ENCODE results near the gene ASCC1. TPM values are rescaled to one million over a fixed set of nuclear protein-coding genes. Genes with fewer than 3 reads are reported as not detected.

Gene ASCC1
- total and polyA plus RNA-seq, 8 donors, result 5.4 to 26.0 (median 16.0) TPM

DNA sequence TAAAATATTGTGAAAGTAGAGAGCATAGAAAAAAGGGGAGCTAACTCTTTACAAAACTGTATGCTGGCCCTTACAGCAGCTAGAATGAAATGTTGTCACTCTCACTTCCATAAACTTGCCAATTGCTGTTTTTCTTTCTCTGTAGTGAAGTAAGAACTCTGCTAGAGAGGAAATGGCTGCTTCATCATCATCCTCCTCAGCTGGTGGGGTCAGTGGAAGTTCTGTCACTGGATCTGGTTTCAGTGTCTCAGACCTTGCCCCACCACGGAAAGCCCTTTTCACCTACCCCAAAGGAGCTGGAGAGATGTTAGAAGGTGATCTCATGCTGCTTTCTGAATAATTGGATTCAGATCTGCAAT lies 7.6 kb upstream of the ASCC1 start:
- Histone ChIP-seq H3K36me3 (peaks cover 0 to 16% (median 0%) of the 10 kb centered on the region in 3 donors), H3K27ac (peak overlapping the region; percentile 25 to 93 (median 44)), H3K27me3 (no peaks in the 10 kb centered on the region), H3K9me3 (no peaks in the 10 kb centered on the region), H3K4me1 (peaks cover 44 to 69% (median 57%) of the 10 kb centered on the region in 3 donors), H3K4me3 (no peak overlapping the region)
- ATAC-seq (peak; percentile 5 to 32 (median 21)), DNase-seq (no peak), FAIRE-seq (no peak)
- WGBS, 2 donors, result 63 to 77% methylated on average over 1 of the region's 1 CpG
- intact Hi-C loops (cut with DNase I), result loop anchor here in 1 of 3 donors (10.0 kb wide), 1 partner anchor 101 kb away; no protein-coding TSS in a partner anchor
- no peak for TF ChIP-seq CTCF (IDR thresholded peaks at IDR 0.05)

DNA sequence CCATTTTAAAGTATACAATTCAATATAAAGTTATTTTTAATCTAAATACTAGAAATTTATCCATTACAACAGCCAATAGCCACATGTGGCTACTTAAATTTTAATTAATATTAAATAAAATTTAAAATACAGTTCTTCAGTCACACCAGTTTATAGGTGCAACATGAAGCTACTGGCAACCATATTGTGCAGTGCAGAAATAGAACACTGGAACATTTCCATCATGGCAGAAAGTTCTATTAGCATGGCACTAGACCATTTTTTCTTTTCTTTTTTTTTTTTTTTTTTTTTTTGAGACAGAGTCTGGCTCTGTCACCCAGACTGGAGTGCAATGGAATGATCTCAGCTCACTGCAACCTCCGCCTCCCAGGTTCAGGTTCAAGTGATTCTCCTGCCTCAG lies 5.2 kb upstream of the ASCC1 start:
- Histone ChIP-seq H3K4me1 (peaks cover 33 to 58% (median 46%) of the 10 kb centered on the region in 3 donors), H3K36me3 (peaks cover 0 to 16% (median 0%) of the 10 kb centered on the region in 3 donors), H3K27me3 (no peaks in the 10 kb centered on the region), H3K4me3 (no peak overlapping the region), H3K9me3 (no peaks in the 10 kb centered on the region), H3K27ac (no peak overlapping the region)
- ATAC-seq (no peak), FAIRE-seq (no peak), DNase-seq (no peak)
- intact Hi-C loops (cut with DNase I), result loop anchor here in 1 of 3 donors (10.0 kb wide), 1 partner anchor 104 kb away; no protein-coding TSS in a partner anchor
- no peak for TF ChIP-seq CTCF (IDR thresholded peaks at IDR 0.05)
- 61 to 88% methylated on average over 1 of the region's 1 CpG for WGBS, 2 donors

- DNase-seq, result no peak
- 80 to 83% methylated on average over 8 of the region's 8 CpGs for WGBS, 2 donors
Measured at GRCh38 chr10:72220637-72221036, 4.6 kb upstream of the ASCC1 start.

DNA sequence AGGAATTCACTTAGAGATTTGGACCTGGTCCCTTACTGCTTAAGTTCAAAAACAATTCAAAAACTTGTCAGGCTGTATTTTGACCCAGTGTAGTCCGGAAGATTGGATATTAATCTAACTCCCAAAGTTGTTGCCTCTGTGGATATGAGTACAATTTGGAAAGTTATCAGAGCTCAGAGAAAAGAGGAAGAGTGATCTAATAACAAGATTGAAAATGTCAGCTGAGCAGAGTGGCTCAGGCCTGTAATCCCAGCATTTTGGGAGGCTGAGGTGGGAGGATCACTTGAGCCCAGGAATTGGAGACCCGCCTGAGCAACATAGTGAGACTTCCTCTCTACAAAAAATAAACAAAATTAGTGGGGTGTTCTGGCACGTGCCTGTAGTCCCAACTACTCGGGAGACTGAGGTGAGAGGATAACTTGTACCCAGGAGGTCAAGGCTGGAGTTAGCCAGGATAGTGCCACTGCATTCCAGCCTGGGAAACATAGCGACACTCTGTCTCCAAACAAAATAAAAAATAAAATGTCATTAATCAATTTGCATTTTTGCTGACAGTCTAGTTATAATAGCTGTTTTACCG lies 3.2 kb upstream of the ASCC1 start:
- intact Hi-C loops (cut with DNase I), result loop anchor here in 1 of 3 donors (10.0 kb wide), 1 partner anchor 85 kb away; no protein-coding TSS in a partner anchor
- Histone ChIP-seq H3K27ac (peak overlapping the region in 3 of 4 donors; percentile 3 to 100 (median 98)), H3K9me3 (no peaks in the 10 kb centered on the region), H3K4me3 (peak overlapping the region in 1 of 4 donors; percentile 73), H3K27me3 (no peaks in the 10 kb centered on the region), H3K4me1 (peaks cover 32 to 53% (median 36%) of the 10 kb centered on the region in 3 donors), H3K36me3 (peaks cover 0 to 16% (median 0%) of the 10 kb centered on the region in 3 donors)
- WGBS, 2 donors, result 38 to 46% methylated on average over 6 of the region's 6 CpGs
- ATAC-seq, result no peak
- DNase-seq, result no peak
- TF ChIP-seq CTCF (IDR thresholded peaks at IDR 0.05), result no peak
- no peak for FAIRE-seq

More at GRCh38 chr10:72220637-72221036, 4.6 kb upstream of the ASCC1 start:
- peaks cover 33 to 52% (median 42%) of the 10 kb centered on the region in 3 donors for H3K4me1 ChIP-seq
- H3K9me3 ChIP-seq, result no peaks in the 10 kb centered on the region
- FAIRE-seq, result no peak
- no peak for TF ChIP-seq CTCF (IDR thresholded peaks at IDR 0.05)
- intact Hi-C loops (cut with DNase I), result loop anchor here in 1 of 3 donors (10.0 kb wide), 1 partner anchor 104 kb away; no protein-coding TSS in a partner anchor
- peaks cover 0 to 16% (median 0%) of the 10 kb centered on the region in 3 donors for H3K36me3 ChIP-seq
- no peak overlapping the region for H3K4me3 ChIP-seq
- H3K27ac ChIP-seq, result no peak overlapping the region
- ATAC-seq, result no peak
- no peaks in the 10 kb centered on the region for H3K27me3 ChIP-seq

GRCh38 chr10:72218726-72219125 lies 2.6 kb upstream of the ASCC1 start:
- Histone ChIP-seq H3K9me3 (no peaks in the 10 kb centered on the region), H3K36me3 (peaks cover 0 to 16% (median 0%) of the 10 kb centered on the region in 3 donors), H3K27me3 (no peaks in the 10 kb centered on the region), H3K27ac (peak overlapping the region in 3 of 4 donors; percentile 3 to 100 (median 98)), H3K4me1 (peaks cover 26 to 47% (median 30%) of the 10 kb centered on the region in 3 donors), H3K4me3 (peak overlapping the region in 2 of 4 donors; percentile 72 to 73)
- intact Hi-C loops (cut with DNase I), result loop anchor here in 1 of 3 donors (10.0 kb wide), 1 partner anchor 84 kb away; no protein-coding TSS in a partner anchor
- DNase-seq, result no peak
- WGBS, 2 donors, result 9 to 14% methylated on average over 2 of the region's 2 CpGs
- no peak for ATAC-seq
- FAIRE-seq, result no peak
- no peak for TF ChIP-seq CTCF (IDR thresholded peaks at IDR 0.05)

Data from pancreas (tissue), 10 donors.